Smooth muscle cell (in vitro differentiated cells): ENCODE results near the gene BICDL2. TPM values are rescaled to one million over a fixed set of nuclear protein-coding genes. Genes with fewer than 3 reads are reported as not detected.

Experiments
- DNase-seq: peaks from one replicate; lab custom pipeline; 2025; ENCODE audit not compliant: unreplicated experiment; lab: John Stamatoyannopoulos, UW
- H2AFZ ChIP-seq: fragments of 200-600 bp; sonication (generic); 2 replicates; pipeline ENCODE4 v1.6.0; 2016; ENCODE audit warnings: antibody characterized with exemption, low read depth, mild to moderate bottlenecking
- H3F3A ChIP-seq: fragments of 200-600 bp; sonication (generic); 2 replicates; pipeline ENCODE4 v1.6.0; 2017; ENCODE audit warnings: antibody characterized with exemption, low read depth
- H3K27ac ChIP-seq: fragments of 200-600 bp; sonication (generic); 2 replicates; pipeline ENCODE4 v1.5.1; 2016; ENCODE audit warnings: low read depth, mild to moderate bottlenecking
- H3K27me3 ChIP-seq: fragments of 200-600 bp; sonication (generic); 2 replicates; pipeline ENCODE4 v1.6.1; 2016; ENCODE audit warnings: low read depth, mild to moderate bottlenecking
- H3K36me3 ChIP-seq: fragments of 200-600 bp; sonication (generic); 2 replicates; pipeline ENCODE4 v1.5.1; 2016; ENCODE audit warnings: low read depth
- H3K4me1 ChIP-seq: fragments of 200-600 bp; sonication (generic); 2 replicates; pipeline ENCODE4 v1.5.1; 2016; ENCODE audit warnings: low read depth
- H3K4me2 ChIP-seq: fragments of 200-600 bp; sonication (generic); 2 replicates; pipeline ENCODE4 v1.6.0; 2016; ENCODE audit warnings: mild to moderate bottlenecking
- H3K4me3 ChIP-seq: fragments of 200-600 bp; sonication (generic); 2 replicates; pipeline ENCODE4 v1.5.1; 2016; ENCODE audit warnings: mild to moderate bottlenecking
- H3K79me2 ChIP-seq: fragments of 200-600 bp; sonication (generic); 2 replicates; pipeline ENCODE4 v1.6.0; 2016; ENCODE audit warnings: low read depth, mild to moderate bottlenecking
- H3K9ac ChIP-seq: fragments of 200-600 bp; sonication (generic); 2 replicates; pipeline ENCODE4 v1.6.0; 2016; ENCODE audit warnings: low read depth
- H3K9me3 ChIP-seq: fragments of 200-600 bp; sonication (generic); replicated peaks from 2 replicates; pipeline ENCODE4 v1.5.1; 2016; ENCODE audit warnings: low read depth
- H4K20me1 ChIP-seq: fragments of 200-600 bp; sonication (generic); 2 replicates; pipeline ENCODE4 v1.6.0; 2016; ENCODE audit warnings: low read depth
- WGBS: methylation state at CpG from one replicate; pipeline ENCODE4 v1.1.7; 2016; ENCODE audit warnings: low lambda C conversion rate; 5-methylcytosine and 5-hydroxymethylcytosine counted together
- polyA plus RNA-seq: library from polyadenylated mRNA; unstranded; fragments of >200 nt; fragmentation: Nextera tagmentation; extraction: Ambion mirVana; gene quantifications from 2 replicates; pipeline ENCODE4 v1.2.1, GENCODE V29; 2016
- total RNA-seq: library from RNA; depleted of rRNA; stranded (reverse); fragments of >200 nt; gene quantifications from 2 replicates; pipeline ENCODE4 v1.2.3, GENCODE V29; 2014
- TF ChIP-seq, protein P1 (sequence below): fragments of 200-600 bp; sonication (generic); IDR thresholded peaks from 2 replicates; pipeline ENCODE4 v1.5.1; 2017; ENCODE audit warnings: borderline replicate concordance, mild to moderate bottlenecking, antibody characterized with exemption; ENCODE audit not compliant: insufficient read depth, poor library complexity, severe bottlenecking

Gene BICDL2
- total and polyA plus RNA-seq, 2 experiments from 2014 or later, result 0.86 to 1.5 TPM

DNA sequence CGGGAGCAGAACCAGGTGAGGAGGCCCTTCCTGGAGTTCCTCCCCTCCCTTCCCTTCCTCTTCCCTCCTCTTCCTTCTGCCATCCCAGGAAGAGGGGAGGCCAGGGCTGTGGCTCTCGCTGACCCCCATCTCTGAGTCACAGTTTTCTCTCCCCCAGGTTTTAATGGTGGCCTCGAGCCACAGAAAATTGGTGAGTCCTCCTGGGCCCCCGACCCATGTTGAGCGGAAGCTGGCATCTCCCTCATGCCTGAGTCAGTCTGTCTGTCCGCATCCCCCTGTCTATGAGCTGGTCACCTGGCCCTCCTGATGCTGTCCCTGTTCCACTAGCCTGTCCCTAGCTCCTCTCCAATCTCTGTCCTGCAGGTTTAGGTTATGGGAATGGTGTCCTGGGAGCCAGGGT is 36.8 kb downstream of the BICDL2 start:
- TF ChIP-seq, protein P1, sequence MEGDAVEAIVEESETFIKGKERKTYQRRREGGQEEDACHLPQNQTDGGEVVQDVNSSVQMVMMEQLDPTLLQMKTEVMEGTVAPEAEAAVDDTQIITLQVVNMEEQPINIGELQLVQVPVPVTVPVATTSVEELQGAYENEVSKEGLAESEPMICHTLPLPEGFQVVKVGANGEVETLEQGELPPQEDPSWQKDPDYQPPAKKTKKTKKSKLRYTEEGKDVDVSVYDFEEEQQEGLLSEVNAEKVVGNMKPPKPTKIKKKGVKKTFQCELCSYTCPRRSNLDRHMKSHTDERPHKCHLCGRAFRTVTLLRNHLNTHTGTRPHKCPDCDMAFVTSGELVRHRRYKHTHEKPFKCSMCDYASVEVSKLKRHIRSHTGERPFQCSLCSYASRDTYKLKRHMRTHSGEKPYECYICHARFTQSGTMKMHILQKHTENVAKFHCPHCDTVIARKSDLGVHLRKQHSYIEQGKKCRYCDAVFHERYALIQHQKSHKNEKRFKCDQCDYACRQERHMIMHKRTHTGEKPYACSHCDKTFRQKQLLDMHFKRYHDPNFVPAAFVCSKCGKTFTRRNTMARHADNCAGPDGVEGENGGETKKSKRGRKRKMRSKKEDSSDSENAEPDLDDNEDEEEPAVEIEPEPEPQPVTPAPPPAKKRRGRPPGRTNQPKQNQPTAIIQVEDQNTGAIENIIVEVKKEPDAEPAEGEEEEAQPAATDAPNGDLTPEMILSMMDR, result no peak

DNA sequence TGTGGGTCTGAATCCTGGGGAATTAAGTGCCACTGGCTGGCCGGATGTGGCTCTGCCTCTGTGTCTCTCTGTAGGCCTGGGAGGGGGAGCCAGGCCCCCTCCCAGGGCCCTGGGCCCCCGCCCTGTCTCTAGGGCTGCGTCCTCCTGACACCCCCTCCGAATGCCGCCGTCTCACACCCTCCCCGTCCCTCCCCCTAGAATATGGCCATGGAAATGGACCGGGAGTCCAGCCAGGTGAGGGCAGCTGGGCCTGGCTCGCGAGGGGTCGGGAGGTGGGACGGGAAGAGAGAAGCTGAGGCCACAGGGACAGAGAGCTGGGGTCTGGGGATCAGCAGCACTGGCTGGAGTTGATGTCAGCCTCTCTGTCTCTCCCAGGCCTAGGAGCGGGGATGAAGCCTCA is 40.4 kb downstream of the BICDL2 start:
- WGBS, result 86% methylated on average over 10 of the region's 13 CpGs
- H4K20me1 ChIP-seq, result no peaks in the 10 kb centered on the region
- H2AFZ ChIP-seq, result no peak overlapping the region
- no peaks in the 10 kb centered on the region for H3K9me3 ChIP-seq
- no peak overlapping the region for H3K4me2 ChIP-seq
- no peaks in the 10 kb centered on the region for H3K36me3 ChIP-seq
- H3K4me3 ChIP-seq, result no peak overlapping the region
- H3K27me3 ChIP-seq, result no peaks in the 10 kb centered on the region
- H3F3A ChIP-seq, result no peaks in the 10 kb centered on the region
- H3K9ac ChIP-seq, result no peak overlapping the region
- TF ChIP-seq, protein P1, result no peak
- no peaks in the 10 kb centered on the region for H3K4me1 ChIP-seq
- H3K79me2 ChIP-seq, result no peaks in the 10 kb centered on the region
- no peak for DNase-seq
- H3K27ac ChIP-seq, result no peak overlapping the region

More for the DNA sequence above, 36.8 kb downstream of the BICDL2 start:
- Histone ChIP-seq H4K20me1 (no peaks in the 10 kb centered on the region), H2AFZ (no peak overlapping the region), H3K9me3 (no peaks in the 10 kb centered on the region), H3K4me1 (peaks cover 2% of the 10 kb centered on the region), H3K36me3 (no peaks in the 10 kb centered on the region), H3K79me2 (no peaks in the 10 kb centered on the region), H3F3A (no peaks in the 10 kb centered on the region), H3K27ac (no peak overlapping the region), H3K9ac (no peak overlapping the region), H3K4me2 (no peak overlapping the region), H3K4me3 (no peak overlapping the region), H3K27me3 (peaks cover 3% of the 10 kb centered on the region)
- WGBS, result 92% methylated on average over 6 of the region's 6 CpGs
- no peak for DNase-seq

DNA sequence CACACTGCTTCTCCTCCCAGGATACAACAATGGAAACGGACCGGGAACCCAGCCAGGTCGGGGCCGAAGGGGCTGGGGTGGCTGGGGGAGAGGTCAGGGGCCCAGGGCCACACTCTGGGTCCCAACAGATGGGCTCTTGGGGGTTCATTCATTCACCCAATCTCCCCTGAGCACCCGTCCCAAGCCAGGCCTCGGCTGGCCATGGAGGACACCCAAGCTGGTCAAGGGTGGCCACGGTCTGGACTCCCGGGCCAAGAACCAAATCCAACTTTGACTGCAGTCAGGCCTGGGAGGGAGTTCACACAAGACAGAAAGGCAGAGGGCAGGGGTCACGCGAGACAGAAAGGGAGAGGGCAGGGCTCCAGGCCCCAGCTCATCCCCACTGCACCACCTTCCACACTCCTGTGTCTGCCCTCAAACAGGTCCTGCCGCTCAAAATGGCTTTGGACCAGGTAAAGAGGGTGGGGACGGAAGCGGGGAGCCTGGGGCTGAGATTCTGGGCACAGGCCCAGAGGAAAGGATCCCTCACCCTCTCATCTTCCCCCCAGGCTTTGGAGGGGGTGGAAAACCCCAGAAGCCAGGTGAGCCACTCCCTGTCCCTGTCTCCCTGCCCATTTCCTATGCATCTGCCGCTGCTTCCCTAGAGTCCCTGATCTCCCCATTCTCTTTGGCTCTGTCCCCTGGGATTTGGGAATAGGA is 44.2 kb downstream of the BICDL2 start:
- H3K4me3 ChIP-seq, result no peak overlapping the region
- WGBS, result 93% methylated on average over 14 of the region's 14 CpGs

More for the DNA sequence above, 44.2 kb downstream of the BICDL2 start:
- Histone ChIP-seq H3K4me1 (no peaks in the 10 kb centered on the region), H3K9ac (no peak overlapping the region), H3K4me2 (no peak overlapping the region), H2AFZ (no peak overlapping the region), H3K9me3 (no peaks in the 10 kb centered on the region), H3K79me2 (no peaks in the 10 kb centered on the region), H3K27me3 (no peaks in the 10 kb centered on the region), H3K36me3 (no peaks in the 10 kb centered on the region), H3F3A (no peaks in the 10 kb centered on the region), H4K20me1 (no peaks in the 10 kb centered on the region), H3K27ac (no peak overlapping the region)
- DNase-seq, result no peak
- TF ChIP-seq, protein P1, result no peak
